HCT116 (cell line): ENCODE measurements around the gene CEBPA. TPM values are rescaled to one million over a fixed set of nuclear protein-coding genes. Genes with fewer than 3 reads are reported as not detected.

Experiments
- ATAC-seq: fragments of 200-7000 bp; cut with Tn5 transposase; 2 replicates; pipeline ENCODE4 v1.9.1; 2020; ENCODE audit warnings: mild to moderate bottlenecking, moderate library complexity
- BruUV-seq: library from RNA; stranded (reverse); fragments of 400-500 nt; replicated peaks from 2 replicates; lab custom pipeline; 2021; lab: Mats Ljungman, UMichigan
- CTCF ChIA-PET: fragments of 300-600 bp; sonication (Branson Sonifier 250); formaldehyde crosslinking; loops from one replicate; lab custom pipeline; 2021; ENCODE audit warnings: antibody characterized with exemption; lab: Charles Lee
- POLR2A ChIA-PET: fragments of 300-600, 350-600 bp; sonication (Branson Sonifier 250); formaldehyde crosslinking; loops from one replicate; lab custom pipeline; 2021; ENCODE audit warnings: antibody characterized with exemption; lab: Charles Lee
- RAD21 ChIA-PET, 2 experiments: fragments of 300-600 bp; sonication (Branson Sonifier 250); formaldehyde crosslinking; loops; one replicate each; lab custom pipeline; 2023; ENCODE audit warnings: low total read pairs in 2 of 2; ENCODE audit not compliant: uncharacterized antibody in 2 of 2, unreplicated experiment in 2 of 2, low non-redundant PET in 1 of 2; lab: Charles Lee
- DNase-seq: peaks from one replicate; pipeline ENCODE4 v3.0.0-alpha.2; 2010; ENCODE audit warnings: low read depth, low spot score
- H2AFZ ChIP-seq: fragments of 200-600 bp; shearing (Covaris generic), sonication (generic); 2 replicates; pipeline ENCODE4 v1.6.1; 2017; ENCODE audit warnings: low read depth, mixed run types, mixed read lengths, antibody characterized with exemption, low read length; ENCODE audit not compliant: poor library complexity, severe bottlenecking
- H3K27ac ChIP-seq: 2 replicates; pipeline ENCODE4 v1.5.1; 2012; ENCODE audit warnings: low read depth, low read length
- H3K27me3 ChIP-seq: fragments of 200-600 bp; sonication (generic); 2 replicates; pipeline ENCODE4 v1.6.1; 2016; ENCODE audit warnings: mixed run types, low read length, mixed read lengths; ENCODE audit not compliant: insufficient read depth
- H3K36me3 ChIP-seq, 2 experiments: fragments of 200-500 bp in 1 of 2; fragments of 200-600 bp in 1 of 2; sonication (Bioruptor generic) in 1 of 2; sonication (generic) in 1 of 2; 2 replicates each; pipeline versions ENCODE4 v1.5.1 to v1.6.1; 2014 to 2016; ENCODE audit warnings: low read length in 2 of 2, inconsistent platforms in 1 of 2, mixed read lengths in 1 of 2, mixed run types in 1 of 2; ENCODE audit not compliant: insufficient read depth in 2 of 2, control insufficient read depth in 1 of 2
- H3K4me1 ChIP-seq, 2 experiments: fragments of 200-600 bp in 1 of 2; sonication (generic) in 1 of 2; 2 replicates each; pipeline versions ENCODE4 v1.5.1 to v1.6.1; 2012 to 2017; ENCODE audit warnings: low read length in 2 of 2, inconsistent platforms in 1 of 2, mild to moderate bottlenecking in 1 of 2, mixed read lengths in 1 of 2, mixed run types in 1 of 2, moderate library complexity in 1 of 2; ENCODE audit not compliant: insufficient read depth in 2 of 2, control insufficient read depth in 1 of 2
- H3K4me2 ChIP-seq: fragments of 200-600 bp; sonication (generic); 2 replicates; pipeline ENCODE4 v1.6.1; 2017; ENCODE audit warnings: mixed run types, low read length, mixed read lengths
- H3K4me3 ChIP-seq, 2 experiments: fragments of 200-600 bp in 1 of 2; sonication (generic) in 1 of 2; replicated peaks in 1 of 2; 2 replicates each; pipeline ENCODE4 v1.5.1; 2011 to 2016; ENCODE audit warnings: low read length in 2 of 2, control low read depth in 1 of 2, low read depth in 1 of 2, mild to moderate bottlenecking in 1 of 2, mixed read lengths in 1 of 2, mixed run types in 1 of 2
- H3K79me2 ChIP-seq: fragments of 200-600 bp; sonication (generic); 2 replicates; pipeline ENCODE4 v1.6.1; 2017; ENCODE audit warnings: mild to moderate bottlenecking, mixed run types, low read length, moderate library complexity, mixed read lengths; ENCODE audit not compliant: insufficient read depth
- H3K9ac ChIP-seq: fragments of 200-600 bp; sonication (generic); 2 replicates; pipeline ENCODE4 v1.6.1; 2016; ENCODE audit warnings: low read length, mixed read lengths
- H3K9me2 ChIP-seq: fragments of 200-600 bp; sonication (generic), shearing (Covaris generic); 2 replicates; pipeline ENCODE4 v1.6.1; 2017; ENCODE audit warnings: mixed run types, mild to moderate bottlenecking, moderate library complexity; ENCODE audit not compliant: insufficient read depth
- H3K9me3 ChIP-seq, 2 experiments: fragments of 200-500 bp in 1 of 2; fragments of 200-600 bp in 1 of 2; sonication (Bioruptor generic) in 1 of 2; sonication (generic) in 1 of 2; 2 replicates each; pipeline ENCODE4 v1.6.1; 2014 to 2017; ENCODE audit warnings: low read length in 2 of 2, mixed read lengths in 2 of 2, inconsistent platforms in 1 of 2, low read depth in 1 of 2, mild to moderate bottlenecking in 1 of 2, mixed run types in 1 of 2, moderate library complexity in 1 of 2; ENCODE audit not compliant: control insufficient read depth in 1 of 2, insufficient read depth in 1 of 2
- H4K20me1 ChIP-seq: fragments of 200-600 bp; sonication (generic), shearing (Covaris generic); 2 replicates; pipeline ENCODE4 v1.6.1; 2017; ENCODE audit warnings: mixed run types, mild to moderate bottlenecking, moderate library complexity; ENCODE audit not compliant: insufficient read depth
- CBX3 ChIP-seq: IDR thresholded peaks from 2 replicates; pipeline ENCODE4 v1.6.1; 2012; ENCODE audit warnings: low read depth
- CEBPB ChIP-seq: IDR thresholded peaks from 2 replicates; pipeline ENCODE4 v1.6.1; 2012; ENCODE audit warnings: low read depth
- EGR1 ChIP-seq: IDR thresholded peaks from 2 replicates; pipeline ENCODE4 v1.6.1; 2012; ENCODE audit warnings: low read depth
- EZH2 ChIP-seq: fragments of 200-600 bp; sonication (generic); IDR thresholded peaks from 2 replicates; pipeline ENCODE4 v1.6.1; 2017; ENCODE audit warnings: antibody characterized with exemption, mixed run types
- EZH2phosphoT487 ChIP-seq: fragments of 200-600 bp; IDR thresholded peaks from 2 replicates; pipeline ENCODE4 v1.6.1; 2018; ENCODE audit warnings: antibody characterized with exemption, borderline replicate concordance
- FOSL1 ChIP-seq: IDR thresholded peaks from 2 replicates; pipeline ENCODE4 v1.6.1; 2012; ENCODE audit warnings: low read depth
- JUND ChIP-seq: IDR thresholded peaks from 2 replicates; pipeline ENCODE4 v1.6.1; 2012
- POLR2A ChIP-seq: IDR thresholded peaks from 2 replicates; pipeline ENCODE4 v1.7.0; 2011; ENCODE audit warnings: borderline replicate concordance; ENCODE audit not compliant: insufficient read depth, insufficient read length; ENCODE audit errors: extremely low read depth
- POLR2AphosphoS5 ChIP-seq: IDR thresholded peaks from 2 replicates; pipeline ENCODE4 v1.6.1; 2011; ENCODE audit warnings: mild to moderate bottlenecking, low read depth, low read length, moderate library complexity
- SIN3A ChIP-seq: IDR thresholded peaks from 2 replicates; pipeline ENCODE4 v1.6.1; 2012; ENCODE audit warnings: low read depth
- SP1 ChIP-seq: IDR thresholded peaks from 2 replicates; pipeline ENCODE4 v1.6.1; 2012; ENCODE audit warnings: low read depth
- SRF ChIP-seq: IDR thresholded peaks from 2 replicates; pipeline ENCODE4 v1.6.1; 2012; ENCODE audit warnings: low read depth
- TCF7L2 ChIP-seq: IDR thresholded peaks from 2 replicates; pipeline ENCODE4 v1.7.0; 2011; ENCODE audit warnings: borderline replicate concordance, inconsistent platforms; ENCODE audit not compliant: insufficient read depth, insufficient read length; ENCODE audit errors: extremely low read depth
- ZFX ChIP-seq: fragments of 450-650 bp; IDR thresholded peaks from 2 replicates; pipeline ENCODE4 v1.6.1; 2017
- ZNF274 ChIP-seq: fragments of 200-500 bp; sonication (Bioruptor generic); IDR thresholded peaks from 2 replicates; pipeline ENCODE4 v1.6.1; 2014; ENCODE audit warnings: mild to moderate bottlenecking, low read depth, low read length, inconsistent platforms
- intact Hi-C: fragments of 100-400 bp; cut with micrococcal nuclease; formaldehyde crosslinking; loops from 2 replicates; pipeline ENCODE4 v1.10.0; 2022
- total RNA-seq: library from RNA; stranded (reverse); gene quantifications from one replicate; pipeline ENCODE4 v1.2.1, GENCODE V29; 2021; ENCODE audit not compliant: unreplicated experiment
- TF ChIP-seq, protein P1 (sequence below), 3 experiments: fragments of 200-600 bp in 1 of 3; sonication (generic) in 1 of 3; IDR thresholded peaks in 2 of 3; conservative IDR thresholded peaks in 1 of 3; 2 replicates each; pipeline ENCODE4 v1.5.1; 2012 to 2017; ENCODE audit warnings: low read depth in 2 of 3, low read length in 2 of 3, antibody characterized with exemption in 1 of 3, borderline replicate concordance in 1 of 3, control low read depth in 1 of 3, mild to moderate bottlenecking in 1 of 3, mixed read lengths in 1 of 3, mixed run types in 1 of 3, moderate library complexity in 1 of 3; ENCODE audit not compliant: insufficient read depth in 1 of 3
- TF ChIP-seq, protein P2 (sequence below): IDR thresholded peaks from 2 replicates; pipeline ENCODE4 v1.6.1; 2012

CEBPA gene
- total RNA-seq, 1 experiment from 2014 or later = 7.0 TPM

DNA sequence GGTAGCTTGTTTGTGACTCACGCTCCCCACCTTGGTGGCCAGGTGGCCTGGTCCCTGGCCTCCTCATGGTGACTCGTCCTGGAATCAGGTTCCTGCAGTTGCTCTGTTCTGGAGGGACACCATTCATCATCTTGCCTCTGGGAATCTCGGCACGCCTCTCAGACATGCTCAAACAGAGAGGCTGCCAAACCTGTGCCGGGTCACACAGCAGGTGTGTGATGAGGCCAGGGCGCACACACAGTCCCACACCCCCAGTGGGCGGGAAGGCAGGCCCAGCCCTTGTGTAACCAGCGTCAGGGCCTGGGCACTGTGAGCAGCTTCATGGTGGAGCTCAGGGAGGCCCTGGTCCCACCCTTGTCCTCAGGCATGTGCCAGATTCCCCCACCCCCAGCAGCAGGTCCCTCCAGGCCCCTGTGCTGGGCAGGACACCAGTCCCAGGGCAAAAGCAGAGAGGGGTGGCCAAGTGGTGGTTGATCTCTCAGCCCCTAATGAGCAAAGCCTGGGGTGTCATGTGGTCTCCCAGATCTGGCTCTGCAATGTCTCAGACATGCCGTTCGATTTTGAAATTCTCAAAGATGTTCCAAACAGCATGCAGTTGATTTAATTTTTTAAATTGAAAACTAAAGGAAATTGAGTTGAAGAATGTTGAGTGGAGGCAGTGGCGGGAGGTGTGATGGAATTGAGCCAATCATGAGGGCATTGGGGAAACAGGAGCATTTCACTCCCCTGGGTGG lies 12.1 kb downstream of the CEBPA start (continued):
- TF ChIP-seq SP1 (no peak), SRF (no peak)

DNA sequence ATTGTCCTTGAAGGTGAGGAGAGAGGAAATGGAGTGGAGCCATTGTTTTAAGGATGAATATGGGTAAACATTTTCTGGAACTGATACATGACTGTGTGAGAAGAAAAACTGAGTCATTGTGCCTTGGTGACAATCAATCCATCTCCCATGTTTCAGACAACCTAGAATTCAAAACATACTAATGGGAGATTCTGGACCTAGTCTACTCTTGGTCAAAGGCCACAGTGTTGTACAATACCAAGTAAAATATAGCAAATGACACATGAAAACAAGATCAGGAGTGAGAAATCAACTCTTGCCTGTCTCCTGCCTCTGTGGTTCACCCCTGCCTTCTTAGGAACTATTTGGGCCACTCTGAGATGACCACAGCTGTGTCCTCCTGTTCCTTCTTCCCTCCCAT lies 13.1 kb downstream of the CEBPA start:
- ChIA-PET POLR2A (no interaction called here), RAD21 (no interaction called here), CTCF (no interaction called here)
- Histone ChIP-seq H3K4me3 (no peak overlapping the region), H2AFZ (no peak overlapping the region), H3K9ac (no peak overlapping the region), H3K79me2 (no peaks in the 10 kb centered on the region), H3K9me3 (no peaks in the 10 kb centered on the region), H3K36me3 (no peaks in the 10 kb centered on the region), H3K4me2 (no peak overlapping the region), H4K20me1 (no peaks in the 10 kb centered on the region), H3K9me2 (no peaks in the 10 kb centered on the region), H3K4me1 (peaks cover 4 to 46% of the 10 kb centered on the region in 2 experiments; a peak in 3 of 4 replicates), H3K27ac (no peak overlapping the region), H3K27me3 (no peaks in the 10 kb centered on the region)
- no peak for DNase-seq
- intact Hi-C loops = no loop called here
- no peak for ATAC-seq
- no TSS peak for BruUV-seq
- TF ChIP-seq TCF7L2 (no peak), FOSL1 (no peak), EZH2 (no peak), SP1 (no peak), CEBPB (no peak), ZFX (no peak), CBX3 (no peak), POLR2AphosphoS5 (no peak), POLR2A (no peak), EZH2phosphoT487 (no peak), SIN3A (no peak), EGR1 (no peak), JUND (no peak), ZNF274 (no peak)
- TF ChIP-seq, protein P1, sequence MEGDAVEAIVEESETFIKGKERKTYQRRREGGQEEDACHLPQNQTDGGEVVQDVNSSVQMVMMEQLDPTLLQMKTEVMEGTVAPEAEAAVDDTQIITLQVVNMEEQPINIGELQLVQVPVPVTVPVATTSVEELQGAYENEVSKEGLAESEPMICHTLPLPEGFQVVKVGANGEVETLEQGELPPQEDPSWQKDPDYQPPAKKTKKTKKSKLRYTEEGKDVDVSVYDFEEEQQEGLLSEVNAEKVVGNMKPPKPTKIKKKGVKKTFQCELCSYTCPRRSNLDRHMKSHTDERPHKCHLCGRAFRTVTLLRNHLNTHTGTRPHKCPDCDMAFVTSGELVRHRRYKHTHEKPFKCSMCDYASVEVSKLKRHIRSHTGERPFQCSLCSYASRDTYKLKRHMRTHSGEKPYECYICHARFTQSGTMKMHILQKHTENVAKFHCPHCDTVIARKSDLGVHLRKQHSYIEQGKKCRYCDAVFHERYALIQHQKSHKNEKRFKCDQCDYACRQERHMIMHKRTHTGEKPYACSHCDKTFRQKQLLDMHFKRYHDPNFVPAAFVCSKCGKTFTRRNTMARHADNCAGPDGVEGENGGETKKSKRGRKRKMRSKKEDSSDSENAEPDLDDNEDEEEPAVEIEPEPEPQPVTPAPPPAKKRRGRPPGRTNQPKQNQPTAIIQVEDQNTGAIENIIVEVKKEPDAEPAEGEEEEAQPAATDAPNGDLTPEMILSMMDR (IDR thresholded peaks at IDR 0.05 in 2 of 3, conservative IDR thresholded peaks at IDR 0.05 in 1 of 3; ENCODE audit: borderline replicate concordance in 1 of 3, insufficient read depth in 1 of 3, low read depth in 2 of 3, low read length in 2 of 3) = no peak
- TF ChIP-seq, protein P2, sequence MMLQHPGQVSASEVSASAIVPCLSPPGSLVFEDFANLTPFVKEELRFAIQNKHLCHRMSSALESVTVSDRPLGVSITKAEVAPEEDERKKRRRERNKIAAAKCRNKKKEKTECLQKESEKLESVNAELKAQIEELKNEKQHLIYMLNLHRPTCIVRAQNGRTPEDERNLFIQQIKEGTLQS = no peak
